ENCODE data around the gene CCDC61. TPM values are rescaled to one million over a fixed set of nuclear protein-coding genes. Genes with fewer than 3 reads are reported as not detected.
A peak's percentile ranks its signal among the peaks of the same experiment; 100 is the strongest.

The CCDC61 gene
- total RNA-seq, 1 experiment from 2014 or later, result 6.6 TPM

DNA sequence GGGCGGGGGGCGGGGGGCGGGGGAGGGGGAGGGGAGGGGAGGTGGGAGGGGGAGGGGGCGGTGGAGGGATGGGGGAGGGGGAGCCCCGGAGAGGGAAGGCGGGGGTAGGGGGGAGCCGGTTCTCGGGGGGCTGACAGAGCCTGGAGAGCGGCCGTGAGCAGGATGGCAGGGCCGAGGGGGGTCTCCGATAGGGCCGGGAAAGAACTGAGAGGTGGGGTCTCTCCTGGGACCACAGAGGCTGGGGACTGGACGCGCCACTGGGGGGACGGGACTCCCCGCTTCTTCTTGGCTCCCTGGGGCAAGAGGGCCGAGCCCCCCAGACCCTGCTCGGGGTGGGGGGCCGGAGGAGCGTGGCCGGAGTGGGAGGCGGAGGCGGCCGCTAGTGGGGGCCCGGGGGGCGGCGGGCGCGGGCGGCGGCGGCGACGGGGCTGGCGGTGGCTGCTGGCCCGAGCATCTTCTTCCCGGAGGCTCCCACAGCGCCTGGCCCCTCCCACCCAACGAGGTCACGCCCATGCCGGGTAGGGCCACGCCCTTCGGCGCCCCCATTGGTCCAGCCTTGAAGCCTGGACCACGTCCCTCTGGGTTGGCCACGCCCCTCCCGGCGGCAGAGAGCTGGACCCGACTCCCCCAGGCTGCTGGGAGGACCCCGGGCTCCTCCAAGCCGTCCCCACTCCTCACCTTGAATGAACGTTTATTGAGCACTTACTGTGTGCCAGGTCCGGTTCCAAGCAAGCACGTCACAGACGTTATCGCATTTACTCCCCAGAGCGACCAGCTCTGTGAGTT lies 21.5 kb upstream of the CCDC61 start, which contains the start of gene NOVA2:
NOVA2 (minus strand) TSS at position 313 of the 786 bp plus-strand sequence. CDS start 514 bp downstream, outside the sequence.
- DNase-seq (ENCODE audit: low read depth), result peak; percentile 57

DNA sequence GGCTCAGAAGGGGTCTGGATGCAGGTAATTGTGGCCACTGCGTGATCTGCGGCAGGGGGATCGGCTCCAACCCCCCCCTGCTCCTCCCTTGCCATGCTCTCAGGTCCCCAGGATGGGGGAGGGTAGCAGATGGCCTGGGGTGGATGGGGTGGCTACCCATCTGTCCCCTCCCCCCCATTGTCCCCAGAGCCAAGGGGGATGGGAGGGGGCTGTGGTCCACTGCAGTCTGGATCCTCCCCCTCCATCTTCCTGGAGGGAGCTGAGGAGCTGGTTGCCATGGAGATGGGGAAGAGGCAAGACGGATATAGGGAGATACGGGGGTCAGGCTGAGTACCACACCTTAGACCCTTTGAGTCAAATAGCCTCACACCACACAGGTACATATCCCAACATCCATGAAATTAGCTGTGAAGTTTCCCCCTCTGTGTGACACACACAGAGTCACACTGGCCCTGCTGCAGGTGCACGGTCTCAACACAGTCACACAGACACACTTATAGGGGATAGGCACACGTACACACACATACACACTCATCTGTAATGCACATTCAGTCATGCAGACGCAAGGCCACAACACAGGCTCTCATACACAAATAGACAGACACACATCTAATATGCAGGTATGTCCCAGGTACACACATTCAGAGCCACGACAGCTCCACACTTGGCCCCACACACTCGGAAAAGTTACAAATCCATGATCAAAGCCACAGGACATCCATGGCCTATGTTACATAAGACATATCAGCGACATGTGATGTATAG lies 19.8 kb upstream of the CCDC61 start:
- DNase-seq (ENCODE audit: low read depth), result no peak

DNA sequence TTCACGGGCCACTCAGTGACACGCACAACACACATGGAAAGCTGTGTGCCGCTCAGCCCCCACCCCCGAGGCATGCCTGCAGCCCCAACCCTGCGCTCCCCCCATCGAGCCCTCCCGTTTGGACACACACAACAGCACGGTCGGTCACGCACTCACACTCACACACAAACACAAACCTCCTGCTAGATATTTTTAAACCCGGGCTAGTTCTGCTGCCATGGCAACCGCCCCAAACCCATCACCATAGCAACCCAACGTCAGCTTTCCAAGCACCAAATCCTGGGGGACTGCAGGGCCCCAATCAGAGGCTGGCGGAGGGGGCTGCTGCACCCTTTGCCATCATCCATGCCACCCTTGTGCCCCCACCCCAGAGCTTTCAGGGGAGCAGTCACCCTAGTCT lies 19.1 kb upstream of the CCDC61 start:
- DNase-seq (ENCODE audit: low read depth), result peak; percentile 24

DNA sequence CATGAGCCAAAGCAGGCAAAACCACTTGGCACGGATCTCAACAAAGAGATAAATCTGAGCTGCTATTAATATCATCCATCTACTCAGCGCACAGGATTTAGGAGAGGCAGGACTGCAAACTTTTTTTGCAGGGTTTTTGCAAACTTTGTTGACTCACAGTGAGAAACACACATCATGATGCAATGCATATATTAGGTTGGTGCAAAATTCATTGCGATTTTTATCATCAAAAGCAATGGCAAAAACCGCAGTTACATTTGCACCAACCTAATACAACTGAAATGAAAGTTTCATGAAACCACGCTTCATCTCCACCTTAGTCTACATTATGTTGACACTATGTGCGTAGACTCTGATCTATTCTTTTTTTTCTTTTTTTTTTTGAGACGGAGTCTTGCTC lies 17.1 kb upstream of the CCDC61 start:
- DNase-seq (ENCODE audit: low read depth), result no peak

DNA sequence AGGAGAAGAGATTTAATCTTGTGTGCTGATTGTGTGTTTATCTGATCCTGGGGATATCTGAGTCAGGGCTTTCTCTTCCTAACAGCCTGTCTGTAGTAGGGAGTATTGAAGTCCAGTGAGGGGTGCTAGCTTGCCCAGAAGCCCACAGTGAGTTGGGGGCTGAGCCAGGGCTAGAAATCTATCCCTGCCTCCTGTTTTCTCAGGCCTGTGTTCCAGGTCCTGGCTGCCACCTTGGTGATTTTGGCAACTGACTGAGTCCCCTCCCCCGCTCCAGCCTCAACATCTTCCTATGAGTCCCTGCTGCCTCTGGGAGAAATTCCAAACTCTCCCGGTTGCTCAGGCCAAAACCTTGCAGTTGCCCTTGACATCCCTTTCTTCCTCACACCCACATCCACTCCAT lies 13.9 kb upstream of the CCDC61 start:
- DNase-seq (ENCODE audit: low read depth), result no peak

DNA sequence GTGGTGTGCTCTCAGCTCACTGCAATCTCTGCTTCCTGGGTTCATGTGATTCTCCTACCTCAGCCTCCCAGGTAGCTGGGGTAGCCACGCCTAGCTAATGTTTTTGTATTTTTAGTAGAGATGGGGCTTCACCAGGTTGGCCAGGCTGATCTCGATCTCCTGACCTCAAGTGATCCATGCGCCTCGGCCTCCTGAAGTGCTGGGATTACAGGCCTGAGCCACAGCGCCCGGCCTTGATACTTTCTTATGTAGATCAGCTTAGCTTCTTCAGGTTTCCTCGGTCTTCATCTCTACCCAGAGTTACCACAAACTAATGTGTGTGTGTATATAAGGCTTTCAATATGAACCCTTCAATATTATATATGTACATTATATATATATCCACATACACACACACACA lies 9.9 kb upstream of the CCDC61 start:
- DNase-seq (ENCODE audit: low read depth), result no peak

DNA sequence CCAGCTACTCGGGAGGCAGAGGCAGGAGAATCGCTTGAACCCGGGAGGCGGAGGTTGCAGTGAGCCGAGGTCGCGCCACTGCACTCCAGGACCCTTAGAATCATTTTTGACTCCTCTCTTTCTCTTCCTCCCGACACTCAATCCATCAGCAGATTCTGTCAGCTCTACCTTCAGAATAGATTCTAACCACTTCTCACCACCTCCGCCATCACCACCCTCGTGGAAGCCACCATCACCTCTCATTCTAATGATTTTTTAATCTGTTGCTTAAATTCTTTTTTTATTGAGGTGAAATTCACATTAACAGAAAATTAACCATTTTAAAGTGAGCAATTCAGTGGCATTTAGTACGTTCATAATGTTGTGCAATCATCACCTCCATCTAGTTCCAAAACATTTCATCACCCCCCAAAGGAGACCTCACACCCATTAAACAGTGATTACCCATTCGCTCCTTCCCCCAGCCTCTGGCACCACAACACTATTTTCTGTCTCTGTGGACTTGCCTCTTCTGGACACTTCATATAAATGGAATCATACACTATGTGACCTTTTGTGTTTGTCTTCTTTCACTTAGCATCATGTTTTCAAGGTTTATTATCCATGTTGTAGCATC lies 5.0 kb upstream of the CCDC61 start:
- no peak for DNase-seq (ENCODE audit: low read depth)

DNA sequence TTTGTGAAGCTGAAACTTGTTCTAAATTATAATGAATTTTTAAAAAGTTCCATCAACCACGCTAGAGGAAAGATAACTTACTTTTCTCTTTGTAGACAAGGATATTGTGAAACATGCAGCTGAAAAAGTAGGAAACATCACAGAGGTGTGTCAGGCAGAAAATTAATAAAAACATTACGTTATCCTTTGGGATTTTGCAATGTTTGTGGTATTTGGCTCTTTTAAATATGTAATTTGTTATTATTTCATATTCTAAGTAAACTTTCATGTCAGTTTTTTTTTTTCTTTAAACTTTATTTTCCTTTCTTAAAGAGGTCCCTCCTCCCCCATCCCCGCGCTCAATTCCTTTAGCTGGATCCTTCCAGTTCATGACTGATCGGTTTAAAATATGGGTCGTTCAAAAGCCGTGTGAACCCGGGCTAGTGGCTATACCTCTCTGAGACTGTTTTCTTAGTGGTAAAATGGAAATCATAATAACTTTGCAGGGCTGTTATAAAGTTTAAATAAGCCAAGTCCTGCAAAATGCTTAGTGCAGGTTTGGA lies 740 bp upstream of the CCDC61 start:
- DNase-seq (ENCODE audit: low read depth), result no peak

DNA sequence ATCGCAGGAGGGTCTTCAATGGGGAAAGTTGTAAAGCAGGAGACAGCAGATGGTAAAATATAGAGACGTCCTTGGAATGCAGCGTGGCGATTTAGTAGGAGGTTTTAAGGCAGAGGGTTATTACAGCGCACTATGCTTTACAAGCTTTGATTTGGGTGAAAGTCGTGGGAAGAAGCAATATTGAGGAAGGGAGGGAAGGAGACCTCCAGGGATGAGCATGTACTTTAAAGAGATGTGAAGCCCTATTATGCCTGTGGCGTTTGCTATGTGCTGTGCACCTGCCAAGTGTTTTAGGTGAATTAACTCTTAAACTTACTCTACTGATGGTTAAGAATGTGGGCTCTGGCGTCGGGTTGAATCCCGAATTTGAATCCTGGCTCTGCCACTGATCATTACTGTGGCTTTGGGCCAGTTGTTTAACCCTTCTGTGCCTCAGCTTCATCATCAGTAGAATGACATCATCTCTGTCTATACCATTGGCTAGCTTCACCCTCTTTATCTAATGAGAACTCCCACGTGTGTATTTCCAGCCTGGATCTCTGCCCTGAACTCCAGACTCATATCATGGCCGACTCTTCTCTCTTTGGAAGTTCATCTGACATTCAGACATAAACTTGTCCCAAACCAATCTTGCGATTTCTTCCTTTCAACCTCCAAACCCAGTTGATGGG lies 583 bp downstream of the CCDC61 start:
- DNase-seq (ENCODE audit: low read depth), result peak; percentile 39

DNA sequence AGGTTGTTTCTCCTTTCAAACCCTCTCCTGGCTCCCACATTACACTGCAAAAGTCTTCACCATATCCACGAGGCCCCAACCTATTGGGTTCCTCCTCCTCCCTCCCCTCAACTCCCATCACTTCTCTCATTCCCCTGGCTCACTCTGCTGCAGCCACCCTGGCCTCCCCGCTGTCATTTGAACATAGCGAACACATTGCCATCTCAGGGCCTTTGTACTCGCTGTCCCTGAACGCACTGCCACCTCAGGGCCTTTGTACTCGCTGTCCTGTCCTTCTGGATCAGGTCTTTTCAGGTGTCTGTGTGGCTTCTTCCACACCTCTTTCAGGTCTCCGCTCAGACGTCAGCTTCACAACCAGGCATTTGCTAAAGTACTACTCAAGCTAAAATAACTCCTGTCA lies 1.7 kb downstream of the CCDC61 start:
- DNase-seq (ENCODE audit: low read depth), result no peak

DNA sequence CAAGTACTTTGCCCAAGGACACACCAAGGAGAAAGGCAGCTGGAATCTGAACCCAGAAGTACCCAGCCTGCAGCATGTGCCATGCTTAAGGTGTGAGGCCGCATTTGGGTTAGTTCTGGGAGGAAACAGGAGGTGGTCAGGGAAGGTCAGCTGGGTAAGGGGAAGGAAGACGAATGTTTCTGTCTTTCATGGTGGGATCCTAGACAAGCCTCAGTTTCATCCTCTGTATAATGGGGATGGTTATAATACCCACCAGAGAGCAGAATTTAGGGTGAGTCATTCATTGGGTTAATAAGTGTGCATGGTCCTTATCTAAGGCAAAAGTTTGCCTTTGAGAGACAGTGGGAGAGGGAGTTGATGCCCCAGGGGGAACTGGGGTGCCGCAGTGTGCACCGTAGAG lies 3.6 kb downstream of the CCDC61 start:
- no peak for DNase-seq (ENCODE audit: low read depth)

DNA sequence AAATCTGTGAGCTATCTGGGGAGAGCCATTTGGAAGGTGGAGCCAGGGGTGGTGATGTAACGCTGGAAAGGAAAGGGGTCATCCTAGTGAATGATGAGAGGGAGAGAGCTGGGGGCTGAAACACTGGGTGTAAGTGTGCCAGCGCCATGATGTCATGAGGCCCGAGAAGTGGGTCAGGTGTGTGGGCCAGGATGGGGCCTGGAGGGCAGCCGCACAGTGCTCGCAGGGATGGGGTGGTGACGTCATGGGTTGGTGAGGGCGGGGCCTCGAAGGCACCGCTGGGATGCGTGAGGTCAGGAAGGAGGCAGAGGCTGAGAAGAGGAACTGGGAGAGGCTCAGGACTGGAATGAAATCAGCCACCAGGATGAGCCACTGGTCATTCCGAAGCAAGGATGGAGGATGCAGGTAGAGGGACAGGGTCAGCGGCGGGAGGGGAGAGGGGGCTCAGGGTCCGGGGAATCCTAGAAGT lies 4.4 kb downstream of the CCDC61 start:
- no peak for DNase-seq (ENCODE audit: low read depth)

DNA sequence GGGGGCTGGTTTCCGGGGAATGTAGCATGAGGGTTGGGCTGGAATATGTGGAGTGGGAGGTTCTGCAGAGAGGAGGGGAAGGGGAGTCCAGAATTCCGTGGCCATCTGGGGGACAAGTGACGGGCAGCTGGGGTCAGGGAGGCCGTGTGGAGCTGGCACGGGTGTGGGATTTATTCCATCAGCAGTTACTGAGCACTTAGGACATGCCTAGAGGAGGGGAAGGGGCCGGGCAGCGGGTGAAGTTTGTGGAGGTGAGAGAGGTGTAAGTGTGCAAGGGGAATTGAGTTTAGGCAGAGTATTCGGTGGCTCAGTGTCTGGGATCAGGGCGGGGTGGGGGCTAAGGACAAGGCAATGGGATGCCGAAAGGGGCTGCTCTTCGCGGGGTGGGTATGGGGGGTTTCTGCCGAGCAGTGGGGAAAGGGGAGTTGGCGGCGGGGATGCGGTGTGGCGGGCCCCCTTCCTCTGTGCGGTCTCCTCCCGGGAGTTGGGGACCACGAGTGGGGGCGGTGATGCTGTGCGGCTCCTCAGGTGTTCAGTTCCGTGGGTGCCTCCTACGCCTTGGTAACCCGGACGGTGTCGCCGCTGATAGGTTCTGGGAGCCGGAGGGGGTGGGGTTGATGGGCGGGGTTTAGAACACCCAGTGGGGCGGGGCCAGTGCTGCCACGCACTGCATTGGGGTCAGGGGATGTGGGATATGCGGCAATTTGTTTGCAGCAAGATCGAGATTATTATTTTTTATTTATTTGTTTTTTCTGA lies 5.4 kb downstream of the CCDC61 start:
- no peak for DNase-seq (ENCODE audit: low read depth)

DNA sequence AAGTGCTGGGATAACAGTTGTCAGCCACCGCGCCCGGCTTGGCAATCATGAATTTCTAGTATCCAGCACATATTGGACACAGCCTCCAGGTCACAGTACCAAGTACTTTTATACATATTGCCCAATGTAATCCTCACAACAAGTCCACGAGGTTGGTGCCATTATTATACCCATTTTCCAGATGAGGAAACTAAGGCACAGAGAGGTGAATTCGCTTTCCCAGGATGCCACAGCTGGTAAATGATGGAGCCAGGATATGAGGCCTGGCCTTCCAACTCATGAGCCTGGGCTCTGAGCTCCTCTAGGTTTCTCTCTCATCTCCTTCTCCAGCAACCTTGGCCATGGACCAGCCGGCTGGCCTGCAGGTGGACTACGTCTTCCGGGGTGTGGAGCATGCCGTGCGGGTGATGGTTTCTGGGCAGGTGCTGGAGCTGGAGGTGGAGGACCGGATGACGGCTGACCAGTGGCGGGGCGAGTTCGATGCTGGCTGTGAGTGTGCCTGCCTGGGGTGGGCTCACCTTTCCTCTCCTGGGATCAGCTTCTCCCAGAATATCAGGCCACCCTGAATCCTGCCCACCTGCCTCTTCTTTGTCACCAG lies 7.5 kb downstream of the CCDC61 start:
- no peak for DNase-seq (ENCODE audit: low read depth)

DNA sequence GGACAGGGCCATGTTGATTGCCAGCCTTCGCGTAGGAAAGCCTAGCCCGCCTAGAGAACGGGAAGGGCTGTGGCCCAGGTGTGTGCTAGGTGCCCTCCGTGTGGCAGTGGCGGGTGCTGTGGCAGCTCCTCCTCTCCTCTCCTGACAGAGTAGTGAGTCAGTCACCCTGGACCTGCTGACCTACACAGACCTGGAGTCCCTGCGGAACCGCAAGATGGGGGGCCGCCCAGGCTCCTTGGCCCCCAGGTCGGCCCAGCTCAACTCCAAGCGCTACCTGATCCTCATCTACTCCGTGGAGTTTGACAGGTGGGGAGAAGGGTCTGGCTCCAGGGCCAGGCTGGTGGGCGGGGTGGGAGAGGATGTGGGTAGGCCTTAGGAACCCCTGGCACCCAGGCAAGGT lies 11.1 kb downstream of the CCDC61 start:
- no peak for DNase-seq (ENCODE audit: low read depth)

DNA sequence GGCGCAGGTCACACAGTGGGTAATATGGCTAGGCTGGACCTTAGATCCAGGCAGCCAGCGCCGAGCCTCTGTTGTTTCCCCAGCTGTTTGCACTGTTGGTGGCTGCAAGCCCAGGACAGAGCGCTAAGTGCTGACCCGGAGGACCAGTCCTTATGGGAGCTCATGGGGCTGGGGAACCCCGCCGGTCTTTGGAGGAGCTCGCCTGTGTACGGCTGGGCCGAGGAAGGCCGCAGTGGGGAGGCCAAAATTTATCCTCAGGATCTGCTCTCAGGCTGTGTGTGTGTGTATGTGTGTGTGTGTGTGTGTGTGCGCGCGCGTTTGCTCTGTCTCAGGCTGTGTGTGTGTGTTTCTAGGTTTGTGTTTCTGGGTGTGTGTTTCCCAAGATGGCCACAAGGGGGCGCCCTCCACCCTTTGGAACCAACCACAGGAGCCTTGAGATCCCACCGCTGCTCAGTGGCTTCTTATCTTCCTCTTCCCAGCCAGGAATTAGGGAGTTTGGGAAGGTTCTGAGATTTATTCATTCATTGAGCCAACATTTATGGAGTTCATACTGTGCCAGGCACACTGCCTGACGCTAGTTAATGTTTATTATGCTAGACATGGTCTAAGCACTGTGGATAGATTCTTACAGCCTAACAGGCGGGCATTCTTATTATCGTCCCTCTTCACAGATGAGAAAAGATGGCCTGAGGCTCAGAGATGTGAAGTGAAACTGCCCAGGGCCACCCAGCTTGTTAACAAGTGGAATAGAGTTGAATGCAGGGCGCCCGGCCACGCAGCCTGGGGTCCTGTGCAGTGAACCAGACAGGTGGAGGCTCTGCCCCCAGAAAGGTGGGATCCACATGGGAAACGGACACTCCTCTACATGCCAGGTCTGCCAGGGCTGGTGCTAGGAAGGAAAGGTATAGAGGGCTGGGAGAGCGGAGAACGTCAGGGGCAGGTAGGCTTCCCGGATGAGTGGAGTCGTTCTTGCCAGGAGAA lies 14.6 kb downstream of the CCDC61 start:
- DNase-seq (ENCODE audit: low read depth), result peak; percentile 60

DNA sequence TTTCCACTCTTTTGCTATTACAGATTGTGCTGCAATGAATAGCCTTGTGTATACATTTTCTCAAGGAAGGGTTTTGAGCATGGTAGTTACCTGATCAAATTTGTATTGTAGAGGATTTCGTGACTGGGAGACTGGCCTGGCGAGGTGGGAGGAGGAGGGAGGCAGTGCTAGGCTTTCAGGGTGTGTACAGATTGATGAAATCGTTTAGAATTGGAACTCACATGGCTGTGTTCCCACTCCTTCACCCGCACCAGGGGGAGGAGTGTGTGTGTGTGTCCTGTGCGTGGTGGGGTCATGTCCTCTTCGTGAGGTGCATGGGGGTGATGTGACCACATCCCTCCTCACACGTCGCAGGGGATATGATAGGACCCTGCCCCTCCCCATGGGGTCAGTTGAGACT lies 19.3 kb downstream of the CCDC61 start:
- DNase-seq (ENCODE audit: low read depth), result no peak

DNA sequence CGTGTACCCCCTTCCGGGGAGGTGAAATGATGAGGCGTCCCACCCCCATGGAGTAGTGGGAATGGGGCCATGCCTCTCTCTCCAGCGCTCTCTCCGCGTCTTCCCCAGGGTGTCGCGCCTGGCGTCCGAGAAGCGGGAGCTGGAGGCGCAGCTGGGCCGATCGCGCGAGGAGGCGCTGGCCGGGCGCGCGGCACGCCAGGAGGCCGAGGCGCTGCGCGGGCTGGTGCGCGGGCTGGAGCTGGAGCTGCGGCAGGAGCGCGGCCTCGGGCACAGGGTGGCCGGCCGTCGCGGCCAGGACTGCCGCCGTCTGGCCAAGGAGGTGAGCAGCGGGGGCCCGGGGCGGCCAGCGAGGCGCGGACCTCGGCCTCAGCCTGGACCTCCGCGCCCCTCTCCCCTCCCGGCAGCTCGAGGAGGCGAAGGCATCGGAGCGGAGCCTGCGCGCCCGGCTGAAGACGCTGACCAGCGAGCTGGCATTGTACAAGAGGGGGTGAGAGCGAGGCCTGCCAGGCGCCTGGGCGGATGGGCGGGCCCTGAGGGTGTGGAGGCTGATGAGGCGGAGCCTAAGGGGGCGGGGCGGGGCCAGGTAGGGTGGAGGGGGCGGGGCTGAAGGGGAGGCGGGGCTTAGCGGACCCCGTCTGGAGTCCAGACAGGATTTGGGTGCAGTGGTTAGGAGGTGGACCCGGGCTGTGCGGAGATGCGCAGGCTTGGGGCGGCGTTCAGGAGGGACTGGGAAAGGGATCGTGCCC lies 19.8 kb downstream of the CCDC61 start:
- DNase-seq (ENCODE audit: low read depth), result peak; percentile 27

All from RPMI7951 (cell line).